ENCODE results near the gene TRAF1.

GRCh38 chr9:120914396-120914795 is 12.2 kb downstream of the TRAF1 start:
- TF ChIP-seq EZH2phosphoT487 (conservative IDR thresholded peaks at IDR 0.05; ENCODE audit: low read length) (no peak), CTCF (IDR thresholded peaks at IDR 0.05; ENCODE audit: insufficient read depth, low read length, poor library complexity, severe bottlenecking) (no peak)

Measured in SU-DHL-6 (cell line).